Hepatocyte (in vitro differentiated cells): ENCODE data around the gene TSGA10IP.

Experiments
- CTCF ChIP-seq: fragments of 200-600 bp; sonication (generic); IDR thresholded peaks from 2 replicates; pipeline ENCODE4 v1.5.1; 2016; ENCODE audit warnings: antibody characterized with exemption, mild to moderate bottlenecking; ENCODE audit not compliant: poor library complexity
- EZH2phosphoT487 ChIP-seq: fragments of 200-600 bp; sonication (generic); IDR thresholded peaks from one replicate; pipeline ENCODE4 v1.6.1; 2018; ENCODE audit warnings: antibody characterized with exemption, mild to moderate bottlenecking, low read depth, moderate library complexity; ENCODE audit not compliant: unreplicated experiment, severe bottlenecking

- TF ChIP-seq CTCF (no peak), EZH2phosphoT487 (no peak)
Observed at GRCh38 chr11:65965986-65966762, 20.9 kb downstream of the TSGA10IP start.
